HUDEP-2 (cell line): ENCODE measurements around the gene HEYL.

Source experiments
- DNase-seq, 76 experiments: peaks; one replicate each; lab custom pipeline; 2025; ENCODE audit not compliant: unreplicated experiment in 76 of 76; lab: John Stamatoyannopoulos, UW

Gene HEYL

DNA sequence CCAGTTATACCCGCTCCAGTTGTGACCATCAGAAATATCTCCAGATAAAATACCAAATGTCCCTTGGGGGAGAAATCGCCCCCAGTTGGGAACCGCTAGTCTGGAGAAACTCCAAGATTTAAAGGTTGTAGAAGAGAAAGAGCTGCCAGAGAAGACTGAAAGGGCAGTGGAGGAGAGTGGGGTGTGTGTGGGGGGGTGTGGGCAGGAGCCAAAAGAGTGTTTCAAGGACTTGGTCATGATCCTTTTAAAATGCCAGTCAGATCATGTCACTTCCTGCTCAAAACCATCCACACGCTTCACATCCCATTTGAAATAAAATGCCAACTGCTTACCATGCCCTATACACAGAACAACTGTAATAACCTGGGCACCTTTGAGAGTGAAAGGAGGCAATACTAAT, 3.4 kb upstream of the HEYL start:
- DNase-seq: no peak

DNA sequence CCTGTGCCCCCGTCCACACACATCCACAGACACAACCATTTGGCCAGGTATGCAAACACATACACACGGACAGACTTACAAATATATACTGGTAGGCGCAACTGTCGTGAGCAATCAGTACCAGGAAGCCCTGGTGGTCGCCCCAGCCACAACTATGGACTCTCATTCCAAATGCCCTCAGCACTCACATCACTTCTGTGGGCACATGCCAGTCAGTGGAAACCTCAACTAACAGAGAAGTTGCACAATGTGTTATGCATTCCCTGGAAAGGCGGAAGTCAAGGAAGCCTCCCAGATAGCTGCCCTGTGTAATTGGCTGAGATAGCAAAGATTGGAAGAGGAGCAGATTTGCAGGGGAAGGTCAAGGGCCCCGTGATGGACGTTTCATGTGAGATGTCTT, 1.4 kb upstream of the HEYL start:
- DNase-seq: no peak

DNA sequence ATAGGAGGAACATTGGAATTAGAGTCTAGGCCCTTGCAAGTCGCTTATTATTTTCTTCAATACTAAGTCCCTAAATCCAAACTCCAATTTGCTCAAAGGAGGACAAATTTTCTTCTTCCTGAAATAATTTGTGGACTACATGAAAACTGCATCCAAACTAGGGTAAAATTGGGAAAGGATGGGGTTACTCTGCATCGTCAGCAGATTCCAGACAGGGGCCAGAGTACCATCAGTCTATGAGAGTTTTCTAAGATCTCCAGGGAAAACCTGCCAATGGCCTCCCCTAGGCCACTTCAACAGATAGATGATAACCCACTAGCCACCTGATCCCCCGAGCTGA, 508 bp downstream of the HEYL start:
- no peak for DNase-seq

GRCh38 chr1:39637361-39637760, 2.1 kb downstream of the HEYL start:
- no peak for DNase-seq

DNA sequence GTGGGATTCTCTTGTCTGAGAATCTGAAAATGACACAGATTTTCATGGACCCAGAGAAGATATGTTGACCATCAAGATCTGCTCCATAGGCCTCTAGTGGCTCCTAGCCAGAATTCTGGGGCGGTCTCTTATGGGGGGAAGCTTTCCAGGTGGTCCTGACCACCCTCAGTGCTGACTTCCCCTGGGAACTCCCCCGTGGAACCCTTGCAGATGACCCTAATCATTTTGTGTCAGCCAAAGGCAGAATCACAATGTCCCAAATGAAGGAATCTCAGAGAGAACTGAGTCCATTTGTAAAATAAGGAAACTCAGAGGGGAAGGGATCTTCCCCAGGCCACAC, 3.6 kb downstream of the HEYL start:
- no peak for DNase-seq

DNA sequence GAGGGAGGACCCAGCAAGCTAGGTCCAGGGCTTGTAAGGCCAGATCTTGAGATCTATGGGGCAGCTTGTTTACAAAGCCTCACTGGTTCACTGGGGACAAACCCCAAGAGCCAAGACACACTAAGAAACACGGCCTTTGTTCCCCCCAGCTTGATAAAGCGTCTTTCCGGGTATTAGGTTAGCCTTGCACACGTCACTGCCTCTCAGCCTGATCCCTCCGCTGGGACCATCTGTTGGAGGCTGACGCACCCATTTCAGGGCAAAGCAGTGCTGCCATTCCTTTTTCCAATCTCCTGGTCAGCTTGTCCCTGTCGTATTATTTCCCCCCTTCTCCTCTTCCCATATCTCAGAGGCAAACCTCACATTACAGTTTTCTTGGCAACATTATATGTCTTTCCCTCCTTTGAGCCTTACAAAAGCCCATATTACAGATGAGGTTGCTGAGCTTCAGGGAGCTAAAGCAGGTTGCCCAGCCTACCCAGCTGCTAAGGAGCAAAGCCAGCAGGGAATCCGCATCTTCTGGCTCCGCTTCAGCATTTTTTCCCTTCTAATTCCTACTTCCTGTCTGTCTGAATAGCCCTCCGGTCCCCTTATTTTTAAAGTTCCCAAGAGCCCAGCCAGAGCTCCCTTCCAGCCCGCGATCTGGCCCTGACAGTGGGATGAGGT, 4.1 kb downstream of the HEYL start:
- DNase-seq: no peak

- DNase-seq: no peak
These were observed 6.0 kb downstream of the HEYL start for GRCh38 chr1:39633422-39633821.

- DNase-seq: no peak
These were observed 6.6 kb downstream of the HEYL start for GRCh38 chr1:39632682-39633417.

GRCh38 chr1:39632323-39632681, 7.1 kb downstream of the HEYL start:
- DNase-seq: no peak

DNA sequence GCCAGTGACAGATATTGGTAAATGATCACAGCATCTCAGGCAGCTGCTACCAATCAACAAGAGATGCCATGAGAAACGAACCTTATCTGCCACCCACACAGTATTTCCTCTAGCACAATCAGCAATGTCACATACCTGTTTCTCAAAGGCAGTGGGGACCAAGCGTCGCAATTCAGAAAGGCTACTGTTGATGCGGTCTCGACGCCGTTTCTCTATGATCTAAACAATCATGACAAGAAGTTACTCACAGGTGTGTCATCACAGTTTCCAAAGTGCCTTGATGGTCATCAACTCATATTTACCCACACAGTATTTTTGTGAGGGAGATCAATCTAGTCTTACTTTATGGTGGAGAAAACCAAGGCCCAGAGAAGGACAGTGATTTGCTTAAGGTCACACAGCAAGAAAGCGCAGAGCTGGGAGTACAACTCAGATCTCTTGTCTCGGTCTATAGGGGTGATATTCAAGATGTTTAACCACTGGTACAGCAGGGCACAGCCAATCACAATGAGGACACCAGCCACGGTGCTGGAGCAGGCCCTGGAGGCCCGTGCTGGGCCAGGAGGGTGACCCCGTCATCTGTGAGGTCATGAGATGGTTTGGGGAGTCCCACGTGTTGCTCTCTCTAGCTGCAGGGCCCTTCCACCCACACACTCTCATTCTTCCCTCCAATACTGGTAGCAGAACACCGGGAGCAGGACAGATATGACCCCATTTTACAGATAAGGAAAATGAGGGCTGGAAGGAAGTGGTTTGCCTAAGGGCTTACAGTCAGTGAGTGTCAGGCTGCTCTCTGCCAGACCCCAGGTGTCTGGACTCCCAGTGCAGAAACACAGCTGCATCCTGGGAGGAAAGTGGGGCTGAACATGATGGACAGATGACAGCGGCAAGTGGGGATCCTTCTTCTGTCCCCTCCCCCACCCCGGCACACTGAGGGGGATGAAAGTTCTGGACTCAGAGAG, 7.8 kb downstream of the HEYL start:
- no peak for DNase-seq

GRCh38 chr1:39628807-39629350, 10.6 kb downstream of the HEYL start:
- no peak for DNase-seq

GRCh38 chr1:39626646-39627045, 12.8 kb downstream of the HEYL start:
- no peak for DNase-seq

- DNase-seq: no peak
These were observed 13.8 kb downstream of the HEYL start for GRCh38 chr1:39625462-39626273.

DNA sequence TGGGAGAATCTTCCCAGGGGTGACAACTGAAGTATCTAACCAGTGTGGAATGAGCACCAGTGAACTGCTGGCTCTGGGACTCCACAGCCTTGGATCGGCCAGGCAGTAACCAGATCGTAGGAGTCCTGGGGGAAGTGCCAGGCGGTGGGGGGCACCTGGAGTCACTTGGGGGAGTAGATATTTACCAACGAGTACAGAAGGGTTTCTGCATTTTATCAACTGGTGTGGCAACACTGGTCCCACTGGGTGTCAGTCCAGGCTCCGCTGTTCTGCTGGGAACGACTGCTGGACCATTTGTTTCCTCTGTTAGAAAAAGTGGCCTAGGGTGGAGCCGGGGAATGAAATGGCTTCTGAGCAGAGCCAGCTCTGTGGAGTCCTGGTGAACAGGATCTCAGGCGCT, 14.4 kb downstream of the HEYL start:
- no peak for DNase-seq

- no peak for DNase-seq
These were observed 16.4 kb downstream of the HEYL start for GRCh38 chr1:39623053-39623452.

DNA sequence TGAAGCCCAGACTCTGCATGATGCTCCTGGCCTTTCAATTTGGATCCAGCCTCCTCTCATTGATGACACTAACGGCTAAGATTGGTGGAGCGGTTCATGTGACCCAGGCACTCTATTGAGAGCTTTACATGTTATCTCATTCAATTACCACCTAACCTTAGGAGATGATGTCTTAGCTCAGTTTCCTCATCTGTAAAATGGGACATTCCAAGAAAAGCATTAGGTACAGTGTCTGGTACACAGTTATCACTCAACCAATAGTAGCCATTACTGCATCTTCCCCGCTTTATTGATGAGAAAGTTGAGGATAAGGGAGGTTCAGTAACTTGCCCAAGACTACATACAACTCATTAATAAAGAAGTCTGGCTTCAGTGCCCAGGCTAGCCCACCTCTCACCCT, 17.0 kb downstream of the HEYL start:
- DNase-seq: no peak

- no peak for DNase-seq
These were observed 18.7 kb downstream of the HEYL start for GRCh38 chr1:39620659-39621165.

DNA sequence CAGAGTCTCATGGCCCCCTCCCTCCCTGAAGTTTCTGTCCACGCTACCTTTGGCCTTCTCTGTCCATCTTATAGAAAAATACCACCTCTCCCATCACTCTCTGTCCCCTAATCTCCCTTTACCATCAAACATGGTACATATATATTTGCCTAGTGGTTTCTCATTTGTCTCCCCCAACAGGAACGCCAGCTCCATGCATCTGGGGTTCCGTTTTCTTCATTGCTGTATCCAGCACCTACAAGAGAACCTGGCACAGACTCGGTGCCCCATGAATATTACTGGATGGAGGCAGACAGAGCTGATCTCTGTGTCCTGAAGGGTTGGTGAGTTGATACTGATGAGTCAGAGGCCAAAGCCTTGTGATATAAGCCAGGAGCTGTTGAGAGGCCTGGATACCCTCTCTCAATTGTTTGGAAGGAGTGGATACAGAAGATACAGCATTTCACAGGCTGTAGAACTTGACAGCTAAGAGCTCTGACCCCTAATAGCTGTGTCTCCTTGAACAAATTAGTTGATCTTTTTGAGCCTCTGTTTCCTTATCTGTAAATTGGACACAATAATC, 21.9 kb downstream of the HEYL start:
- no peak for DNase-seq

DNA sequence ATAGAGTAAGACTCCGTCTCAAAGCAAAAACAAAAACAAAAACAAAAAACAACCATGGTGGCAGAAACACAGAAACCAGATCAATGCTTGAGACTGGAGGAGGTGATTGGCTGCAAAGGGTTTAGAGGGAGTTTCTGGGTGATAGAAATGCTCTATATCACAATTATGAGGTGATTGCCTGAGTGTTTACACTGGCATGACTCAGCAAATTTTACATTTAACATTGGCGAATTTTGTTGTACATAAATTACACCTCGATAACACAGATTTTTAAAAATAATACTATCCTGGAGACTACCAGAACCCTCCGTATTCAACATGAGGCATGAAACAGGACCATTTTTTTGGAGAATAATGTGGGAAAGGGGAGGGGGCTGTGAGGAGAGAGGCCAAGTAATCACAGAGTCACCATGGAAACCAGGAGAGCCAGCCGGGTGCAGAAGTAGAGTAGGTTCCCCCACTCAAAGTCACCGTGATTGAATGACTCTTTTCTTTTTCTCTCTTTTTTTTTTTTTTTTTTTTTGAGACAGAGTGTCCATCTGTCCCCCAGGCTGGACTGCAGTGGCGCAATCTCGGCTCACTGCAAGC, 24.3 kb downstream of the HEYL start:
- DNase-seq: no peak

DNA sequence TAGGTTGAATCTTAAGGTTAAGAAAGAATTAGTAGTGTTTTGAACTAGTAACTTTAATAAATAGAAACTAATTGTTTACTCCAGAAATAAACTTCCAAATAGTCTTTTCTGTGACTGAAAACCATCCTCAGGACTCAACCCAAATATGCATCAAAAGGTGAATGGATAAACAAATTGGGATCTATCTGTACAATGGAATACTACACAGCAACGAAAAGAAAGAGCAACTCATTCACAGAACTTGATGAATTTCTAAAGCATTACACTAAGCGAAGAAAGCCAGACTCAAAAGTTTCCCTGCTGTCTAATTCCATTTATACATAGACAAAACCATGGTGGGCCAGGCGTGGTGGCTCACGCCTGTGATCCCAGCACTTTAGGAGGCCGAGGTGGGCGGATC, 25.0 kb downstream of the HEYL start:
- DNase-seq: no peak
